PC-3 (cell line): ENCODE results near the gene GFOD2. TPM values are rescaled to one million over a fixed set of nuclear protein-coding genes. Genes with fewer than 3 reads are reported as not detected.

Source experiments
- ATAC-seq: fragments of 200-7000 bp; cut with Tn5 transposase; 2 replicates; pipeline ENCODE4 v1.9.1; 2020; ENCODE audit warnings: mild to moderate bottlenecking, moderate library complexity
- BruUV-seq: library from RNA; stranded (reverse); fragments of 400-500 nt; replicated peaks from 2 replicates; lab custom pipeline; 2021; lab: Mats Ljungman, UMichigan
- CTCF ChIA-PET: fragments of 300-600 bp; sonication (Branson Sonifier 250); formaldehyde crosslinking; loops from one replicate; lab custom pipeline; 2022; ENCODE audit warnings: antibody characterized with exemption; lab: Charles Lee
- POLR2A ChIA-PET: fragments of 300-600 bp; sonication (Branson Sonifier 250); formaldehyde crosslinking; loops from one replicate; lab custom pipeline; 2022; ENCODE audit warnings: antibody characterized with exemption; ENCODE audit not compliant: unreplicated experiment; lab: Charles Lee
- DNase-seq: peaks from one replicate; pipeline ENCODE4 v3.0.0-alpha.2; 2015
- H2AFZ ChIP-seq: fragments of 300-600 bp; sonication (generic); 2 replicates; pipeline ENCODE4 v1.6.0; 2016; ENCODE audit warnings: antibody characterized with exemption, low read length
- H3F3A ChIP-seq: fragments of 300-600 bp; sonication (generic); one replicate; pipeline ENCODE4 v1.6.0; 2017; ENCODE audit warnings: antibody characterized with exemption, low read length, control low read depth, mild to moderate bottlenecking; ENCODE audit not compliant: unreplicated experiment
- H3K27ac ChIP-seq: fragments of 300-600 bp; sonication (generic); 2 replicates; pipeline ENCODE4 v1.5.1; 2016; ENCODE audit warnings: mild to moderate bottlenecking, low read length
- H3K27me3 ChIP-seq: fragments of 300-600 bp; sonication (generic); 2 replicates; pipeline ENCODE4 v1.6.1; 2016; ENCODE audit warnings: low read length, mixed read lengths
- H3K36me3 ChIP-seq: fragments of 300-600 bp; sonication (generic); 2 replicates; pipeline ENCODE4 v1.6.1; 2016; ENCODE audit warnings: low read depth, mixed run types, low read length, mixed read lengths
- H3K4me1 ChIP-seq: fragments of 300-600 bp; sonication (generic); 2 replicates; pipeline ENCODE4 v1.5.1; 2016; ENCODE audit warnings: low read length; ENCODE audit not compliant: insufficient read depth
- H3K4me2 ChIP-seq: fragments of 300-600 bp; sonication (generic); 2 replicates; pipeline ENCODE4 v1.6.0; 2016; ENCODE audit warnings: low read length
- H3K4me3 ChIP-seq: fragments of 300-600 bp; sonication (generic); 2 replicates; pipeline ENCODE4 v1.5.1; 2016; ENCODE audit warnings: mild to moderate bottlenecking, low read length, mixed read lengths
- H3K79me2 ChIP-seq: fragments of 300-600 bp; sonication (generic); 2 replicates; pipeline ENCODE4 v1.6.1; 2017; ENCODE audit warnings: low read length, mixed read lengths
- H3K9ac ChIP-seq: fragments of 300-600 bp; sonication (generic); 2 replicates; pipeline ENCODE4 v1.6.0; 2016; ENCODE audit warnings: mild to moderate bottlenecking, low read length
- H3K9me2 ChIP-seq: fragments of 300-600 bp; sonication (generic); replicated peaks from 2 replicates; pipeline ENCODE4 v1.6.1; 2016; ENCODE audit warnings: mixed run types, low read length, mixed read lengths
- H3K9me3 ChIP-seq: fragments of 300-600 bp; sonication (generic); 2 replicates; pipeline ENCODE4 v1.6.1; 2016; ENCODE audit warnings: low read length, mixed read lengths
- H4K20me1 ChIP-seq: fragments of 300-600 bp; sonication (generic); 2 replicates; pipeline ENCODE4 v1.6.1; 2016; ENCODE audit warnings: low read length, mixed read lengths
- CTCF ChIP-seq: fragments of 300-600 bp; sonication (generic); conservative IDR thresholded peaks from 2 replicates; pipeline ENCODE4 v1.5.1; 2017; ENCODE audit warnings: antibody characterized with exemption, low read depth, mild to moderate bottlenecking, low read length
- EZH2 ChIP-seq: fragments of 300-600 bp; sonication (generic); IDR thresholded peaks from one replicate; pipeline ENCODE4 v1.6.1; 2017; ENCODE audit warnings: antibody characterized with exemption, mild to moderate bottlenecking, low read length; ENCODE audit not compliant: unreplicated experiment
- EZH2phosphoT487 ChIP-seq: fragments of 300-600 bp; sonication (generic); IDR thresholded peaks from 2 replicates; pipeline ENCODE4 v1.6.1; 2018; ENCODE audit warnings: mild to moderate bottlenecking, antibody characterized with exemption, low read length, borderline replicate concordance
- intact Hi-C: fragments of 100-400 bp; cut with micrococcal nuclease; formaldehyde crosslinking; loops from 2 replicates; pipeline ENCODE4 v1.9.0; 2023
- total RNA-seq: library from RNA; depleted of rRNA; stranded (reverse); fragments of >200 nt; gene quantifications from 2 replicates; pipeline ENCODE4 v1.2.3, GENCODE V29; 2014

GFOD2 gene
- total RNA-seq, 1 experiment from 2014 or later: 21.8 TPM

GRCh38 chr16:67672739-67673662 lies 46.1 kb downstream of the GFOD2 start:
- peak; percentile 59 for DNase-seq
- Histone ChIP-seq H3K9me2 (no peaks in the 10 kb centered on the region), H3F3A (no peaks in the 10 kb centered on the region), H3K4me2 (no peak overlapping the region), H2AFZ (no peak overlapping the region), H3K79me2 (no peaks in the 10 kb centered on the region), H3K36me3 (no peaks in the 10 kb centered on the region), H3K9me3 (no peaks in the 10 kb centered on the region), H4K20me1 (no peaks in the 10 kb centered on the region), H3K27ac (no peak overlapping the region), H3K4me1 (peaks cover 5% of the 10 kb centered on the region), H3K27me3 (no peaks in the 10 kb centered on the region), H3K9ac (no peak overlapping the region), H3K4me3 (no peak overlapping the region)
- ATAC-seq: peak; percentile 53
- POLR2A ChIA-PET: interaction anchor here (0.7 kb wide), 1 partner anchor 45 kb away, joined by 3 read pairs; no protein-coding TSS in a partner anchor
- TF ChIP-seq CTCF: peak; percentile 87
- no peak for TF ChIP-seq EZH2phosphoT487
- no peak for TF ChIP-seq EZH2
- intact Hi-C loops: no loop called here
- no TSS peak for BruUV-seq
- CTCF ChIA-PET: interaction anchor here (0.6 to 1.5 kb wide), 5 partner anchors 46 to 350 kb away, joined by 3 to 10 read pairs (median 5); partner anchors contain the start of genes RANBP10 and TSNAXIP1

GRCh38 chr16:67672306-67672705 lies 46.8 kb downstream of the GFOD2 start:
- Histone ChIP-seq H3K36me3 (no peaks in the 10 kb centered on the region), H3K9me2 (no peaks in the 10 kb centered on the region), H3K4me1 (peaks cover 5% of the 10 kb centered on the region), H3K9me3 (no peaks in the 10 kb centered on the region), H3K27ac (no peak overlapping the region), H2AFZ (no peak overlapping the region), H4K20me1 (no peaks in the 10 kb centered on the region), H3K9ac (no peak overlapping the region), H3K4me3 (no peak overlapping the region), H3K27me3 (no peaks in the 10 kb centered on the region), H3K79me2 (no peaks in the 10 kb centered on the region), H3F3A (no peaks in the 10 kb centered on the region), H3K4me2 (no peak overlapping the region)
- ChIA-PET CTCF (interaction anchor here (0.6 to 1.5 kb wide), 5 partner anchors 47 to 351 kb away, joined by 3 to 10 read pairs (median 5); partner anchors contain the start of genes RANBP10 and TSNAXIP1), POLR2A (interaction anchor here (0.7 kb wide), 1 partner anchor 46 kb away, joined by 3 read pairs; no protein-coding TSS in a partner anchor)
- BruUV-seq: no TSS peak
- DNase-seq (no peak), ATAC-seq (no peak)
- intact Hi-C loops: no loop called here
- TF ChIP-seq CTCF (no peak), EZH2 (no peak), EZH2phosphoT487 (no peak)
